ENCODE results near the gene ROMO1.

- no peak for TF ChIP-seq RAD21 (IDR thresholded peaks at IDR 0.05; ENCODE audit: low read depth)
- TF ChIP-seq TAF1 (IDR thresholded peaks at IDR 0.05; ENCODE audit: low read depth) = no peak
- TF ChIP-seq YY1 (IDR thresholded peaks at IDR 0.05; ENCODE audit: low read depth) = no peak
- no peak for TF ChIP-seq REST (IDR thresholded peaks at IDR 0.05; ENCODE audit: low read depth)
- TF ChIP-seq EP300 (IDR thresholded peaks at IDR 0.05; ENCODE audit: borderline replicate concordance) = no peak
- TF ChIP-seq NFIC (IDR thresholded peaks at IDR 0.05) = no peak
- no peak for TF ChIP-seq EGR1 (IDR thresholded peaks at IDR 0.05)
- no peak for TF ChIP-seq TEAD4 (IDR thresholded peaks at IDR 0.05)
Observed at GRCh38 chr20:35653430-35653734, 45.8 kb upstream of the ROMO1 start.
